CD14-positive monocyte (primary cell): ENCODE measurements around the gene WDR55. TPM values are rescaled to one million over a fixed set of nuclear protein-coding genes. Genes with fewer than 3 reads are reported as not detected.
A peak's percentile ranks its signal among the peaks of the same experiment; 100 is the strongest.

Source experiments
- DNase-seq, 3 donors: peaks; one replicate each; pipeline ENCODE4 v3.0.0-alpha.2; 2011 to 2022
- H2AFZ ChIP-seq: 2 replicates; pipeline ENCODE4 v1.6.0; 2012; ENCODE audit warnings: mild to moderate bottlenecking, low read depth, low read length, inconsistent platforms; ENCODE audit not compliant: insufficient read depth, poor library complexity, severe bottlenecking
- H3K27ac ChIP-seq, 2 donors: 1 replicate in 1 of 2; 2 replicates in 1 of 2; pipeline ENCODE4 v1.5.1; 2012 to 2013; ENCODE audit warnings: low read length in 2 of 2, control low read depth in 1 of 2, inconsistent platforms in 1 of 2, low read depth in 1 of 2, mild to moderate bottlenecking in 1 of 2
- H3K27me3 ChIP-seq, 2 donors: one replicate each; pipeline versions ENCODE4 v1.6.0 to v1.6.1; 2011 to 2013; ENCODE audit warnings: low read length in 2 of 2; ENCODE audit not compliant: control insufficient read depth in 2 of 2, insufficient read depth in 2 of 2
- H3K36me3 ChIP-seq, 2 donors: replicated peaks in 1 of 2; 1 replicate in 1 of 2; 2 replicates in 1 of 2; pipeline versions ENCODE4 v1.5.1 to v1.6.1; 2012 to 2013; ENCODE audit warnings: low read length in 2 of 2, control low read depth in 1 of 2, inconsistent platforms in 1 of 2, mild to moderate bottlenecking in 1 of 2; ENCODE audit not compliant: insufficient read depth in 2 of 2, control insufficient read depth in 1 of 2
- H3K4me1 ChIP-seq, 2 donors: 1 replicate in 1 of 2; 2 replicates in 1 of 2; pipeline versions ENCODE4 v1.5.1 to v1.6.1; 2012 to 2013; ENCODE audit warnings: low read length in 2 of 2, control low read depth in 1 of 2, inconsistent platforms in 1 of 2, mild to moderate bottlenecking in 1 of 2, moderate library complexity in 1 of 2; ENCODE audit not compliant: insufficient read depth in 2 of 2, control insufficient read depth in 1 of 2
- H3K4me2 ChIP-seq: replicated peaks from 2 replicates; pipeline ENCODE3; 2012; ENCODE audit warnings: low read length, moderate library complexity, mild to moderate bottlenecking; ENCODE audit not compliant: poor library complexity, severe bottlenecking; ENCODE audit errors: extremely low read depth
- H3K4me3 ChIP-seq, 3 experiments: fragments of 200-600 bp in 1 of 3; sonication (generic) in 1 of 3; replicated peaks in 1 of 3; 1 replicate in 2 of 3; 2 replicates in 1 of 3; pipeline ENCODE4 v1.5.1; 2011 to 2013; ENCODE audit warnings: low read length in 3 of 3, mild to moderate bottlenecking in 3 of 3, control low read depth in 2 of 3, low read depth in 2 of 3, inconsistent platforms in 1 of 3, moderate library complexity in 1 of 3
- H3K79me2 ChIP-seq: 2 replicates; pipeline ENCODE4 v1.6.0; 2012; ENCODE audit warnings: mild to moderate bottlenecking, control low read depth, inconsistent platforms, low read length, moderate library complexity; ENCODE audit not compliant: insufficient read depth
- H3K9ac ChIP-seq: 2 replicates; pipeline ENCODE4 v1.6.0; 2017; ENCODE audit warnings: low read length, mild to moderate bottlenecking; ENCODE audit not compliant: insufficient read depth, poor library complexity, severe bottlenecking
- H3K9me3 ChIP-seq, 2 donors: replicated peaks in 1 of 2; 1 replicate in 1 of 2; 2 replicates in 1 of 2; pipeline versions ENCODE4 v1.5.1 to v1.6.1; 2012 to 2013; ENCODE audit warnings: low read length in 2 of 2, control low read depth in 1 of 2; ENCODE audit not compliant: control insufficient read depth in 1 of 2, insufficient read depth in 1 of 2
- H4K20me1 ChIP-seq: 2 replicates; pipeline ENCODE4 v1.6.0; 2012; ENCODE audit warnings: mild to moderate bottlenecking, low read length, control low read depth, moderate library complexity; ENCODE audit not compliant: insufficient read depth
- H3K27ac Mint-ChIP-seq, 7 donors: one replicate each; pipeline ENCODE4 v1.8.0; 2020; ENCODE audit warnings: mild to moderate bottlenecking in 7 of 7, mixed read lengths in 7 of 7, moderate library complexity in 6 of 7, inconsistent platforms in 2 of 7
- H3K27me3 Mint-ChIP-seq, 3 donors: one replicate each; pipeline ENCODE4 v1.8.0; 2021 to 2022; ENCODE audit warnings: low read depth in 3 of 3, mild to moderate bottlenecking in 3 of 3, mixed read lengths in 3 of 3, moderate library complexity in 3 of 3, inconsistent platforms in 1 of 3
- H3K36me3 Mint-ChIP-seq, 2 donors: one replicate each; pipeline ENCODE4 v1.8.0; 2020; ENCODE audit warnings: mixed read lengths in 2 of 2, inconsistent platforms in 1 of 2, mild to moderate bottlenecking in 1 of 2
- H3K4me1 Mint-ChIP-seq: one replicate; pipeline ENCODE4 v1.8.0; 2020; ENCODE audit warnings: mild to moderate bottlenecking, mixed read lengths
- H3K4me3 Mint-ChIP-seq, 2 donors: one replicate each; pipeline ENCODE4 v1.8.0; 2020; ENCODE audit warnings: mild to moderate bottlenecking in 2 of 2, mixed read lengths in 2 of 2, moderate library complexity in 1 of 2
- H3K9me3 Mint-ChIP-seq, 7 donors: one replicate each; pipeline ENCODE4 v1.8.0; 2020 to 2022; ENCODE audit warnings: mixed read lengths in 7 of 7, mild to moderate bottlenecking in 6 of 7, moderate library complexity in 6 of 7, inconsistent platforms in 2 of 7
- CTCF ChIP-seq: fragments of 200-600 bp; IDR thresholded peaks from one replicate; pipeline ENCODE4 v1.8.0; 2022; ENCODE audit warnings: antibody characterized with exemption, mild to moderate bottlenecking
- WGBS: methylation state at CpG from one replicate; pipeline ENCODE4 v1.1.5; 2013; ENCODE audit warnings: missing lambda C conversion rate; ENCODE audit not compliant: insufficient coverage; 5-methylcytosine and 5-hydroxymethylcytosine counted together
- intact Hi-C, 2 donors: fragments of 100-400 bp; cut with micrococcal nuclease; formaldehyde crosslinking; loops; one replicate each; pipeline versions ENCODE4 v1.15.0 to v1.15.1; 2023
- polyA plus RNA-seq, 3 donors: library from polyadenylated mRNA; depleted of rRNA in 1 of 3; unstranded in 2 of 3; stranded (reverse) in 1 of 3; fragments of 300-500 nt in 2 of 3; fragments of >200 nt in 1 of 3; fragmentation: Illumina TruSeq in 2 of 3; gene quantifications; 1 replicate in 2 of 3; 2 replicates in 1 of 3; pipeline ENCODE4 v1.2.3, GENCODE V29; 2012 to 2021

The WDR55 gene
- polyA plus RNA-seq, 3 donors = 11.2 to 36.8 (median 13.3) TPM

- peaks cover 79 to 96% of the 10 kb centered on the region in 2 donors for H3K36me3 Mint-ChIP-seq
Measured at GRCh38 chr5:140671472-140672125, 6.9 kb downstream of the WDR55 start.

More at GRCh38 chr5:140671472-140672125, 6.9 kb downstream of the WDR55 start:
- peak overlapping the region in 1 of 7 donors; percentile 15 for H3K27ac Mint-ChIP-seq
- Histone ChIP-seq H3K9ac (no peak overlapping the region), H3K4me2 (no peak overlapping the region), H3K4me3 (no peak overlapping the region), H3K36me3 (peaks cover 74 to 99% of the 10 kb centered on the region in 2 donors), H3K9me3 (no peaks in the 10 kb centered on the region), H4K20me1 (peaks cover 33% of the 10 kb centered on the region), H3K27me3 (no peaks in the 10 kb centered on the region), H3K79me2 (peaks cover 16% of the 10 kb centered on the region), H3K4me1 (no peaks in the 10 kb centered on the region), H3K27ac (no peak overlapping the region), H2AFZ (no peak overlapping the region)
- peaks cover 10% of the 10 kb centered on the region for H3K4me1 Mint-ChIP-seq
- 100% methylated on average over 3 of the region's 7 CpGs for whole genome bisulfite sequencing
- TF ChIP-seq CTCF = no peak
- peaks cover 0 to 2% (median 2%) of the 10 kb centered on the region in 3 donors for H3K27me3 Mint-ChIP-seq
- peaks cover 0 to 5% (median 0%) of the 10 kb centered on the region in 7 donors for H3K9me3 Mint-ChIP-seq
- no peak overlapping the region for H3K4me3 Mint-ChIP-seq
- DNase-seq = no peak
- intact Hi-C loops = no loop called here
